SK-N-SH (cell line): ENCODE measurements around the gene KMO. TPM values are rescaled to one million over a fixed set of nuclear protein-coding genes. Genes with fewer than 3 reads are reported as not detected.
A peak's percentile ranks its signal among the peaks of the same experiment; 100 is the strongest.

Experiments used
- CTCF ChIA-PET: fragments of 300-600, 350-600 bp; formaldehyde crosslinking; extraction: SDS; loops from one replicate; lab custom pipeline; 2021; lab: Yijun Ruan, JAX
- POLR2A ChIA-PET: fragments of 350-600 bp; sonication (Branson Sonifier 250); formaldehyde crosslinking; extraction: SDS; loops from one replicate; lab custom pipeline; 2020; ENCODE audit warnings: antibody characterized with exemption, inconsistent platforms; lab: Yijun Ruan, JAX
- DNase-seq: peaks from one replicate; pipeline ENCODE4 v3.0.0; 2012
- H2AFZ ChIP-seq: fragments of 200-600 bp; sonication (generic); 2 replicates; pipeline ENCODE4 v1.8.1; 2016; ENCODE audit warnings: antibody characterized with exemption, mild to moderate bottlenecking, low read depth
- H3F3A ChIP-seq: fragments of 200-600 bp; sonication (generic); replicated peaks from 2 replicates; pipeline ENCODE3; 2016; ENCODE audit warnings: antibody characterized with exemption, mild to moderate bottlenecking; ENCODE audit not compliant: insufficient read depth
- H3K27ac ChIP-seq, 2 experiments: fragments of 200-500 bp in 1 of 2; fragments of 200-600 bp in 1 of 2; sonication (Bioruptor generic) in 1 of 2; sonication (generic), shearing (Covaris generic) in 1 of 2; 2 replicates each; pipeline versions ENCODE4 v1.5.1 to v1.6.1; 2014 to 2016; ENCODE audit warnings: low read depth in 2 of 2, inconsistent platforms in 1 of 2, low read length in 1 of 2, mild to moderate bottlenecking in 1 of 2, mixed read lengths in 1 of 2
- H3K27me3 ChIP-seq: fragments of 200-600 bp; sonication (generic), shearing (Covaris generic); 2 replicates; pipeline ENCODE4 v1.6.1; 2016; ENCODE audit warnings: mixed run types; ENCODE audit not compliant: insufficient read depth
- H3K36me3 ChIP-seq, 2 experiments: fragments of 200-500 bp in 1 of 2; fragments of 200-600 bp in 1 of 2; sonication (Bioruptor generic) in 1 of 2; sonication (generic) in 1 of 2; replicated peaks in 1 of 2; 2 replicates each; pipeline versions ENCODE3 to v1.5.1; 2014 to 2016; ENCODE audit warnings: low read length in 1 of 2, mild to moderate bottlenecking in 1 of 2; ENCODE audit not compliant: insufficient read depth in 2 of 2, control insufficient read depth in 1 of 2
- H3K4me1 ChIP-seq, 2 experiments: fragments of 200-500 bp in 1 of 2; fragments of 200-600 bp in 1 of 2; sonication (Bioruptor generic) in 1 of 2; sonication (generic), shearing (Covaris generic) in 1 of 2; 2 replicates each; pipeline versions ENCODE4 v1.5.1 to v1.6.1; 2014 to 2016; ENCODE audit warnings: low read depth in 1 of 2, low read length in 1 of 2, mixed run types in 1 of 2; ENCODE audit not compliant: insufficient read depth in 2 of 2, control insufficient read depth in 1 of 2
- H3K4me2 ChIP-seq: fragments of 200-600 bp; sonication (generic), shearing (Covaris generic); 2 replicates; pipeline ENCODE4 v1.6.1; 2017; ENCODE audit warnings: mixed run types
- H3K4me3 ChIP-seq, 2 experiments: fragments of 200-500 bp in 1 of 2; fragments of 200-600 bp in 1 of 2; sonication (Bioruptor generic) in 1 of 2; sonication (generic), shearing (Covaris generic) in 1 of 2; 2 replicates each; pipeline versions ENCODE4 v1.5.1 to v1.8.1; 2014 to 2016; ENCODE audit warnings: low read depth in 2 of 2, inconsistent platforms in 1 of 2, low read length in 1 of 2, mild to moderate bottlenecking in 1 of 2, mixed read lengths in 1 of 2, moderate library complexity in 1 of 2
- H3K79me2 ChIP-seq: fragments of 200-600 bp; sonication (generic); 2 replicates; pipeline ENCODE4 v1.8.1; 2017; ENCODE audit warnings: mild to moderate bottlenecking; ENCODE audit not compliant: insufficient read depth
- H3K9ac ChIP-seq: fragments of 200-600 bp; sonication (generic); 2 replicates; pipeline ENCODE4 v1.6.1; 2017; ENCODE audit warnings: mixed run types
- H3K9me2 ChIP-seq: fragments of 200-600 bp; sonication (generic); 2 replicates; pipeline ENCODE4 v1.6.1; 2017; ENCODE audit warnings: mixed run types
- H3K9me3 ChIP-seq: fragments of 200-600 bp; sonication (generic); 2 replicates; pipeline ENCODE4 v1.6.1; 2017; ENCODE audit warnings: mixed run types, mild to moderate bottlenecking, moderate library complexity
- H4K20me1 ChIP-seq: fragments of 200-600 bp; sonication (generic); 2 replicates; pipeline ENCODE4 v1.6.1; 2017; ENCODE audit warnings: mild to moderate bottlenecking, mixed run types; ENCODE audit not compliant: insufficient read depth
- ELF1 ChIP-seq: IDR thresholded peaks from 2 replicates; pipeline ENCODE4 v1.4.0; 2012
- EP300 ChIP-seq, 2 experiments: IDR thresholded peaks; 2 replicates each; pipeline versions ENCODE4 v1.4.0 to v1.6.1; 2012; ENCODE audit warnings: borderline replicate concordance in 1 of 2, low read depth in 1 of 2, low read length in 1 of 2
- FOXJ3 ChIP-seq: sonication (generic); formaldehyde crosslinking; IDR thresholded peaks from 2 replicates; pipeline ENCODE4 v1.5.1; 2020; ENCODE audit warnings: mild to moderate bottlenecking, missing genetic modification reagents
- FOXM1 ChIP-seq: IDR thresholded peaks from 2 replicates; pipeline ENCODE4 v1.4.0; 2012; ENCODE audit warnings: low read depth, mild to moderate bottlenecking
- GATA2 ChIP-seq: sonication (generic); formaldehyde crosslinking; IDR thresholded peaks from 2 replicates; pipeline ENCODE4 v1.5.0; 2020; ENCODE audit warnings: mild to moderate bottlenecking, missing genetic modification reagents
- NRF1 ChIP-seq: IDR thresholded peaks from 2 replicates; pipeline ENCODE4 v1.6.1; 2012; ENCODE audit warnings: low read depth, mild to moderate bottlenecking, low read length
- POLR2AphosphoS5 ChIP-seq: IDR thresholded peaks from 2 replicates; pipeline ENCODE4 v1.6.1; 2012; ENCODE audit warnings: low read depth, low read length
- RAD21 ChIP-seq: IDR thresholded peaks from 2 replicates; pipeline ENCODE4 v1.6.1; 2012; ENCODE audit warnings: mild to moderate bottlenecking, low read length
- RCOR1 ChIP-seq: fragments of 150-350 bp; IDR thresholded peaks from 2 replicates; pipeline ENCODE4 v1.6.1; 2017; ENCODE audit warnings: antibody characterized with exemption, low read length
- RFX5 ChIP-seq: IDR thresholded peaks from 2 replicates; pipeline ENCODE4 v1.6.1; 2012; ENCODE audit warnings: mild to moderate bottlenecking, improper control_type of control experiment, low read length
- RXRA ChIP-seq: IDR thresholded peaks from 2 replicates; pipeline ENCODE4 v1.4.0; 2012; ENCODE audit warnings: low read depth, mild to moderate bottlenecking, borderline replicate concordance
- SIN3A ChIP-seq: IDR thresholded peaks from 2 replicates; pipeline ENCODE4 v1.6.1; 2012; ENCODE audit warnings: low read depth, mild to moderate bottlenecking, low read length, moderate library complexity, borderline replicate concordance
- SMC3 ChIP-seq: IDR thresholded peaks from 2 replicates; pipeline ENCODE4 v1.6.1; 2012; ENCODE audit warnings: low read depth, low read length, improper control_type of control experiment
- TAF1 ChIP-seq: IDR thresholded peaks from 2 replicates; pipeline ENCODE4 v1.6.1; 2012; ENCODE audit warnings: low read depth, mild to moderate bottlenecking, low read length, moderate library complexity, borderline replicate concordance
- TCF12 ChIP-seq: IDR thresholded peaks from 2 replicates; pipeline ENCODE4 v1.4.0; 2012
- YY1 ChIP-seq: IDR thresholded peaks from 2 replicates; pipeline ENCODE4 v1.4.0; 2012; ENCODE audit warnings: low read depth, mild to moderate bottlenecking
- WGBS: methylation state at CpG from one replicate; pipeline ENCODE4 v1.1.6; 2017; ENCODE audit warnings: low lambda C conversion rate; 5-methylcytosine and 5-hydroxymethylcytosine counted together
- polyA plus RNA-seq, 3 experiments: library from polyadenylated mRNA; depleted of rRNA; stranded (reverse); fragments of >200 nt; gene quantifications; 2 replicates each; pipeline ENCODE4 v1.2.3, GENCODE V29; 2012
- TF ChIP-seq, protein P1 (sequence below): IDR thresholded peaks from 2 replicates; pipeline ENCODE4; 2012
- TF ChIP-seq, protein P2 (sequence below): IDR thresholded peaks from 2 replicates; pipeline ENCODE4 v1.4.0; 2012; ENCODE audit warnings: low read depth
- TF ChIP-seq, protein P3 (sequence below): IDR thresholded peaks from 2 replicates; pipeline ENCODE4 v1.6.1; 2012; ENCODE audit warnings: mild to moderate bottlenecking, low read depth, low read length, moderate library complexity
- TF ChIP-seq, protein P4 (sequence below): fragments of 150-350 bp; IDR thresholded peaks from 2 replicates; pipeline ENCODE4 v1.6.1; 2017; ENCODE audit warnings: antibody characterized with exemption, low read length, low read depth, borderline replicate concordance

The KMO gene
- polyA plus RNA-seq, 1 of the 3 experiments (the other 2 are of a cell fraction) = not detected

DNA sequence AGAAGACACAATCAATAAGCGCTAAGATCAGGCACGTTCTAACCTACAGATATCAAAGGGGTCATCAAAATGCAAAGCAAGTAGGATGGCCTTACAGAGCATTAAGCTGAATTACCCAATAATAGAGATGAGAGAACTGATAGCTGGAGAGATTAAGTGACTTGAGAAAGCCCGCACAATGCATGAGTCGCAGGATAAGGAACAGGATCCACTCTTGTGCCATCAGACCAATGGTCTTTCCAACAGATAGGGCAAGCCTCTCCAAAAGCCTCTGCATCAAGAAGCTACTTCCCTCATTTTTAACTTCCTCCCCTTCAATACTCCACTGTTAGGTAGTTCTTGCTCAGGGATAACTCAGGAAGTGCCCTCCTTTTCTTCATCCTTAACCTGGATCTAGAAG is 105.4 kb downstream of the KMO start:
- 69% methylated on average over 4 of the region's 4 CpGs for WGBS
- H2AFZ ChIP-seq = no peak overlapping the region
- H3K4me1 ChIP-seq = peaks cover 11 to 23% of the 10 kb centered on the region in 2 experiments
- no peaks in the 10 kb centered on the region for H3K27me3 ChIP-seq
- no peaks in the 10 kb centered on the region for H3K9me2 ChIP-seq
- CTCF ChIA-PET = interaction anchor here (0.6 to 2.4 kb wide), 4 partner anchors 11 to 331 kb away, joined by 3 to 10 read pairs (median 5); no protein-coding TSS in a partner anchor
- H3K36me3 ChIP-seq = peaks cover 16 to 28% of the 10 kb centered on the region in 2 experiments
- no peak for TF ChIP-seq RXRA
- TF ChIP-seq, protein P1, sequence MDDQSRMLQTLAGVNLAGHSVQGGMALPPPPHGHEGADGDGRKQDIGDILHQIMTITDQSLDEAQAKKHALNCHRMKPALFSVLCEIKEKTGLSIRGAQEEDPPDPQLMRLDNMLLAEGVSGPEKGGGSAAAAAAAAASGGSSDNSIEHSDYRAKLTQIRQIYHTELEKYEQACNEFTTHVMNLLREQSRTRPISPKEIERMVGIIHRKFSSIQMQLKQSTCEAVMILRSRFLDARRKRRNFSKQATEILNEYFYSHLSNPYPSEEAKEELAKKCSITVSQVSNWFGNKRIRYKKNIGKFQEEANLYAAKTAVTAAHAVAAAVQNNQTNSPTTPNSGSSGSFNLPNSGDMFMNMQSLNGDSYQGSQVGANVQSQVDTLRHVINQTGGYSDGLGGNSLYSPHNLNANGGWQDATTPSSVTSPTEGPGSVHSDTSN = no peak
- TF ChIP-seq SIN3A = no peak
- TF ChIP-seq TAF1 = no peak
- TF ChIP-seq GATA2 (CRISPR knock-in tag) = no peak
- no peak for TF ChIP-seq POLR2AphosphoS5
- no peak for TF ChIP-seq EP300 (IDR thresholded peaks at IDR 0.05; ENCODE audit: borderline replicate concordance in 1 of 2, low read depth in 1 of 2, low read length in 1 of 2)
- no peak for TF ChIP-seq ELF1
- TF ChIP-seq NRF1 = no peak
- no peak for TF ChIP-seq RCOR1
- TF ChIP-seq, all 33 proteins: peak for 0
- H3K79me2 ChIP-seq = peaks cover 35% of the 10 kb centered on the region
- peak overlapping the region; percentile 81 for H3K4me2 ChIP-seq
- POLR2A ChIA-PET = no interaction called here
- H3F3A ChIP-seq = no peaks in the 10 kb centered on the region
- peak overlapping the region in 1 of 2 experiments; percentile 2; a peak in 2 of 4 replicates for H3K4me3 ChIP-seq
- no peak overlapping the region for H3K9ac ChIP-seq
- DNase-seq = no peak
- no peak overlapping the region; a peak in 1 of 4 replicates for H3K27ac ChIP-seq
- H3K9me3 ChIP-seq = no peaks in the 10 kb centered on the region
- no peaks in the 10 kb centered on the region for H4K20me1 ChIP-seq

DNA sequence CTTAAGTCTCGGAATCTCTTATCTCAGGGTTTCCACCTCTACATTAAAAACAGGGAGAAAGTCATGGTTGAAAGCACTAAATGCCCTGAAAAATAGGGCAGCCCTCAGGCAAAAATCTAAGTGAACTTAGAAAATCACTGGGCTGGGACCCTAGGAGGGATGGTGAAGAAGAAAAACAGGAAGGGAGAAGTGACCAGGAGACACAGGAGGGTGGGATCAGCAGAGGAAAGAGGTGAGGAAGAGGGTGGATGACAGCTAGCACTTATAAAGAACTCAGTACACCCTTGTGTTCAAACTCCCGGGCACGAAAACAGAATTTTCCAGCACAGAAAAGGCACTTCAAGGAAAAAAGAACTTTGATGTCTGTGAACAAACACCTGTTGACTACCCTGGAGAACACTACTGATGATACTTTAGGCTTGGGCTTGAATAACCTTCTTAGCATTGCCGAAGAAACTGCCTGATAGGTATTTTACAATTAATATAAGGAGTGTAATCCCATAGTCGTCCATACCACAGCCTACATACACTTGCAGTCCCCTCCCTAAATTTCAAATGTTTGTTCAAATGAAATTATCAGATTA is 106.0 kb downstream of the KMO start:
- ChIA-PET POLR2A (no interaction called here), CTCF (interaction anchor here (1.2 to 2.4 kb wide), 3 partner anchors 11 to 29 kb away, joined by 4 to 10 read pairs (median 6); no protein-coding TSS in a partner anchor)
- TF ChIP-seq FOXJ3 (no peak), SMC3 (no peak), RCOR1 (no peak), SIN3A (no peak), YY1 (no peak), RFX5 (no peak), RXRA (no peak), RAD21 (no peak), TCF12 (no peak), FOXM1 (no peak)
- TF ChIP-seq, protein P2, sequence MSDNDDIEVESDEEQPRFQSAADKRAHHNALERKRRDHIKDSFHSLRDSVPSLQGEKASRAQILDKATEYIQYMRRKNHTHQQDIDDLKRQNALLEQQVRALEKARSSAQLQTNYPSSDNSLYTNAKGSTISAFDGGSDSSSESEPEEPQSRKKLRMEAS = no peak
- TF ChIP-seq, protein P3, sequence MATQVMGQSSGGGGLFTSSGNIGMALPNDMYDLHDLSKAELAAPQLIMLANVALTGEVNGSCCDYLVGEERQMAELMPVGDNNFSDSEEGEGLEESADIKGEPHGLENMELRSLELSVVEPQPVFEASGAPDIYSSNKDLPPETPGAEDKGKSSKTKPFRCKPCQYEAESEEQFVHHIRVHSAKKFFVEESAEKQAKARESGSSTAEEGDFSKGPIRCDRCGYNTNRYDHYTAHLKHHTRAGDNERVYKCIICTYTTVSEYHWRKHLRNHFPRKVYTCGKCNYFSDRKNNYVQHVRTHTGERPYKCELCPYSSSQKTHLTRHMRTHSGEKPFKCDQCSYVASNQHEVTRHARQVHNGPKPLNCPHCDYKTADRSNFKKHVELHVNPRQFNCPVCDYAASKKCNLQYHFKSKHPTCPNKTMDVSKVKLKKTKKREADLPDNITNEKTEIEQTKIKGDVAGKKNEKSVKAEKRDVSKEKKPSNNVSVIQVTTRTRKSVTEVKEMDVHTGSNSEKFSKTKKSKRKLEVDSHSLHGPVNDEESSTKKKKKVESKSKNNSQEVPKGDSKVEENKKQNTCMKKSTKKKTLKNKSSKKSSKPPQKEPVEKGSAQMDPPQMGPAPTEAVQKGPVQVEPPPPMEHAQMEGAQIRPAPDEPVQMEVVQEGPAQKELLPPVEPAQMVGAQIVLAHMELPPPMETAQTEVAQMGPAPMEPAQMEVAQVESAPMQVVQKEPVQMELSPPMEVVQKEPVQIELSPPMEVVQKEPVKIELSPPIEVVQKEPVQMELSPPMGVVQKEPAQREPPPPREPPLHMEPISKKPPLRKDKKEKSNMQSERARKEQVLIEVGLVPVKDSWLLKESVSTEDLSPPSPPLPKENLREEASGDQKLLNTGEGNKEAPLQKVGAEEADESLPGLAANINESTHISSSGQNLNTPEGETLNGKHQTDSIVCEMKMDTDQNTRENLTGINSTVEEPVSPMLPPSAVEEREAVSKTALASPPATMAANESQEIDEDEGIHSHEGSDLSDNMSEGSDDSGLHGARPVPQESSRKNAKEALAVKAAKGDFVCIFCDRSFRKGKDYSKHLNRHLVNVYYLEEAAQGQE = no peak
- TF ChIP-seq, protein P4, sequence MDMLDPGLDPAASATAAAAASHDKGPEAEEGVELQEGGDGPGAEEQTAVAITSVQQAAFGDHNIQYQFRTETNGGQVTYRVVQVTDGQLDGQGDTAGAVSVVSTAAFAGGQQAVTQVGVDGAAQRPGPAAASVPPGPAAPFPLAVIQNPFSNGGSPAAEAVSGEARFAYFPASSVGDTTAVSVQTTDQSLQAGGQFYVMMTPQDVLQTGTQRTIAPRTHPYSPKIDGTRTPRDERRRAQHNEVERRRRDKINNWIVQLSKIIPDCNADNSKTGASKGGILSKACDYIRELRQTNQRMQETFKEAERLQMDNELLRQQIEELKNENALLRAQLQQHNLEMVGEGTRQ = no peak
- peaks cover 13 to 28% of the 10 kb centered on the region in 2 experiments for H3K36me3 ChIP-seq
- H2AFZ ChIP-seq = peak overlapping the region; percentile 72; the same call in 1 of the 2 replicates
- peaks cover 11 to 23% of the 10 kb centered on the region in 2 experiments for H3K4me1 ChIP-seq
- H3K4me3 ChIP-seq = peak overlapping the region in 1 of 2 experiments; percentile 17; a peak in 1 of 4 replicates
- H3K9me3 ChIP-seq = no peaks in the 10 kb centered on the region
- H3K4me2 ChIP-seq = peak overlapping the region; percentile 81
- H3K27ac ChIP-seq = no peak overlapping the region
- H3K79me2 ChIP-seq = peaks cover 35% of the 10 kb centered on the region
- H3K9ac ChIP-seq = no peak overlapping the region
- DNase-seq = no peak
- no peaks in the 10 kb centered on the region for H3F3A ChIP-seq
- H4K20me1 ChIP-seq = no peaks in the 10 kb centered on the region
- H3K9me2 ChIP-seq = no peaks in the 10 kb centered on the region
- H3K27me3 ChIP-seq = no peaks in the 10 kb centered on the region
- WGBS = 73% methylated on average over 5 of the region's 5 CpGs
